Neural progenitor cell (in vitro differentiated cells): ENCODE measurements around the gene AGMO. TPM values are rescaled to one million over a fixed set of nuclear protein-coding genes. Genes with fewer than 3 reads are reported as not detected.

Experiments
- DNase-seq: peaks from one replicate; pipeline ENCODE4 v3.0.0-alpha.2; 2016; ENCODE audit warnings: low spot score
- H2AFZ ChIP-seq: fragments of 200-600 bp; sonication (generic); replicated peaks from 2 replicates; pipeline ENCODE4 v1.6.1; 2016; ENCODE audit warnings: antibody characterized with exemption
- H3F3A ChIP-seq: fragments of 200-600 bp; sonication (generic); 2 replicates; pipeline ENCODE4 v1.6.1; 2016; ENCODE audit warnings: antibody characterized with exemption, low read depth
- H3K27ac ChIP-seq: fragments of 200-600 bp; sonication (generic); 2 replicates; pipeline ENCODE4 v1.5.1; 2016; ENCODE audit warnings: mild to moderate bottlenecking
- H3K27me3 ChIP-seq: fragments of 200-600 bp; sonication (generic); 2 replicates; pipeline ENCODE4 v1.6.1; 2016; ENCODE audit warnings: mild to moderate bottlenecking, moderate library complexity
- H3K36me3 ChIP-seq: fragments of 200-600 bp; sonication (generic); 2 replicates; pipeline ENCODE4 v1.5.1; 2016
- H3K4me1 ChIP-seq: fragments of 200-600 bp; sonication (generic); 2 replicates; pipeline ENCODE4 v1.6.1; 2016; ENCODE audit warnings: mixed run types
- H3K4me2 ChIP-seq: fragments of 200-600 bp; sonication (generic); 2 replicates; pipeline ENCODE4 v1.6.1; 2016
- H3K4me3 ChIP-seq: fragments of 200-600 bp; sonication (generic); 2 replicates; pipeline ENCODE4 v1.5.1; 2016
- H3K79me2 ChIP-seq: fragments of 200-600 bp; sonication (generic); 2 replicates; pipeline ENCODE4 v1.6.1; 2016; ENCODE audit warnings: low read depth
- H3K9ac ChIP-seq: fragments of 200-600 bp; sonication (generic); 2 replicates; pipeline ENCODE4 v1.6.1; 2016
- H3K9me3 ChIP-seq: fragments of 200-600 bp; sonication (generic); 2 replicates; pipeline ENCODE4 v1.5.1; 2016; ENCODE audit warnings: low read depth
- H4K20me1 ChIP-seq: fragments of 200-600 bp; sonication (generic); 2 replicates; pipeline ENCODE4 v1.6.1; 2016; ENCODE audit warnings: low read depth
- H3K27ac Mint-ChIP-seq: 3 replicates; pipeline ENCODE4 v1.8.0; 2021; ENCODE audit warnings: mixed read lengths
- H3K27me3 Mint-ChIP-seq: 2 replicates; pipeline ENCODE4 v1.8.0; 2022; ENCODE audit warnings: low read depth, mild to moderate bottlenecking, inconsistent platforms, moderate library complexity, mixed read lengths; ENCODE audit not compliant: insufficient read depth
- H3K36me3 Mint-ChIP-seq: 3 replicates; pipeline ENCODE4 v1.8.0; 2021; ENCODE audit warnings: mixed read lengths
- H3K4me1 Mint-ChIP-seq: 3 replicates; pipeline ENCODE4 v1.8.0; 2021; ENCODE audit warnings: mixed read lengths
- H3K4me3 Mint-ChIP-seq: 3 replicates; pipeline ENCODE4 v1.8.0; 2021; ENCODE audit warnings: mild to moderate bottlenecking, moderate library complexity, mixed read lengths
- H3K9me3 Mint-ChIP-seq: 3 replicates; pipeline ENCODE4 v1.8.0; 2020; ENCODE audit warnings: mixed read lengths
- CTCF ChIP-seq: fragments of 200-600 bp; sonication (generic); IDR thresholded peaks from 2 replicates; pipeline ENCODE4 v1.5.1; 2017; ENCODE audit warnings: antibody characterized with exemption, mild to moderate bottlenecking
- EZH2 ChIP-seq: fragments of 200-600 bp; sonication (generic); IDR thresholded peaks from 2 replicates; pipeline ENCODE4 v1.6.1; 2017; ENCODE audit warnings: antibody characterized with exemption, mild to moderate bottlenecking, moderate library complexity
- EZH2phosphoT487 ChIP-seq: fragments of 200-600 bp; sonication (generic); IDR thresholded peaks from 2 replicates; pipeline ENCODE4 v1.6.1; 2017; ENCODE audit warnings: antibody characterized with exemption
- total RNA-seq: library from RNA; depleted of rRNA; stranded (reverse); fragments of >200 nt; gene quantifications from 2 replicates; pipeline ENCODE4 v1.2.3, GENCODE V29; 2015; ENCODE audit warnings: low replicate concordance

The AGMO gene
- total RNA-seq, 1 donor from 2014 or later, result 0.30 TPM

- H3K4me2 ChIP-seq, result no peak overlapping the region
- H3K27me3 Mint-ChIP-seq, result no peaks in the 10 kb centered on the region
- DNase-seq, result no peak
- no peak overlapping the region for H3K9ac ChIP-seq
- no peaks in the 10 kb centered on the region for H3F3A ChIP-seq
- no peaks in the 10 kb centered on the region for H3K9me3 ChIP-seq
- H3K27me3 ChIP-seq, result no peaks in the 10 kb centered on the region
- H3K9me3 Mint-ChIP-seq, result no peaks in the 10 kb centered on the region
- no peaks in the 10 kb centered on the region for H3K36me3 ChIP-seq
- no peaks in the 10 kb centered on the region for H3K36me3 Mint-ChIP-seq
- no peak overlapping the region for H3K27ac Mint-ChIP-seq
- TF ChIP-seq CTCF (no peak), EZH2phosphoT487 (no peak), EZH2 (no peak)
- no peak overlapping the region for H3K4me3 ChIP-seq
- H3K4me1 Mint-ChIP-seq, result no peaks in the 10 kb centered on the region
- no peak overlapping the region for H3K27ac ChIP-seq
- H2AFZ ChIP-seq, result no peak overlapping the region
- H3K4me3 Mint-ChIP-seq, result no peak overlapping the region
- no peaks in the 10 kb centered on the region for H3K4me1 ChIP-seq
- no peaks in the 10 kb centered on the region for H4K20me1 ChIP-seq
- H3K79me2 ChIP-seq, result no peaks in the 10 kb centered on the region
Measured at GRCh38 chr7:15219758-15220157, 342.1 kb downstream of the AGMO start.

- H3K4me3 ChIP-seq, result no peak overlapping the region
- no peaks in the 10 kb centered on the region for H3K36me3 ChIP-seq
- no peaks in the 10 kb centered on the region for H4K20me1 ChIP-seq
- Mint-ChIP-seq H3K36me3 (no peaks in the 10 kb centered on the region), H3K9me3 (no peaks in the 10 kb centered on the region), H3K4me1 (no peaks in the 10 kb centered on the region), H3K27ac (no peak overlapping the region), H3K27me3 (no peaks in the 10 kb centered on the region), H3K4me3 (no peak overlapping the region)
- H3K79me2 ChIP-seq, result no peaks in the 10 kb centered on the region
- no peaks in the 10 kb centered on the region for H3F3A ChIP-seq
- H3K27me3 ChIP-seq, result no peaks in the 10 kb centered on the region
- H3K4me1 ChIP-seq, result no peaks in the 10 kb centered on the region
- no peaks in the 10 kb centered on the region for H3K9me3 ChIP-seq
- DNase-seq, result no peak
- no peak for TF ChIP-seq EZH2
- no peak for TF ChIP-seq CTCF
- no peak for TF ChIP-seq EZH2phosphoT487
- H3K4me2 ChIP-seq, result no peak overlapping the region
- no peak overlapping the region for H2AFZ ChIP-seq
- no peak overlapping the region for H3K9ac ChIP-seq
- H3K27ac ChIP-seq, result no peak overlapping the region
Measured at GRCh38 chr7:15218261-15218660, 343.6 kb downstream of the AGMO start.

- TF ChIP-seq EZH2 (no peak), CTCF (no peak), EZH2phosphoT487 (no peak)
- Mint-ChIP-seq H3K4me3 (no peak overlapping the region), H3K9me3 (no peaks in the 10 kb centered on the region), H3K27ac (no peak overlapping the region), H3K36me3 (no peaks in the 10 kb centered on the region), H3K4me1 (no peaks in the 10 kb centered on the region), H3K27me3 (no peaks in the 10 kb centered on the region)
- Histone ChIP-seq H3K79me2 (no peaks in the 10 kb centered on the region), H3K9me3 (no peaks in the 10 kb centered on the region), H3K4me1 (no peaks in the 10 kb centered on the region), H4K20me1 (no peaks in the 10 kb centered on the region), H3F3A (no peaks in the 10 kb centered on the region), H3K9ac (no peak overlapping the region), H3K4me2 (no peak overlapping the region), H3K36me3 (no peaks in the 10 kb centered on the region), H2AFZ (no peak overlapping the region), H3K27ac (no peak overlapping the region), H3K4me3 (no peak overlapping the region), H3K27me3 (no peaks in the 10 kb centered on the region)
- no peak for DNase-seq
Measured at GRCh38 chr7:15215616-15216015, 346.2 kb downstream of the AGMO start.
